Mesendoderm (in vitro differentiated cells): ENCODE results near the gene MEIKIN.
"Not testable (repeated sequence)": the region's sequence is repeated elsewhere in the genome, so short reads cannot be mapped to it uniquely, and the experiment has no call there.

Experiments used
- DNase-seq: peaks from one replicate; pipeline ENCODE4 v3.0.0; 2013
- H2AK5ac ChIP-seq: 2 replicates; pipeline ENCODE4 v1.6.1; 2013; ENCODE audit warnings: low read length, inconsistent platforms
- H2BK120ac ChIP-seq: 2 replicates; pipeline ENCODE4 v1.6.1; 2013; ENCODE audit warnings: low read depth, mild to moderate bottlenecking, low read length, moderate library complexity, mixed read lengths
- H2BK15ac ChIP-seq: replicated peaks from 2 replicates; pipeline ENCODE4 v1.6.1; 2013; ENCODE audit warnings: low read depth, mild to moderate bottlenecking, moderate library complexity
- H2BK5ac ChIP-seq: 2 replicates; pipeline ENCODE4 v1.6.1; 2013; ENCODE audit warnings: low read length, inconsistent platforms
- H3K18ac ChIP-seq: 2 replicates; pipeline ENCODE4 v1.6.1; 2013; ENCODE audit warnings: mild to moderate bottlenecking, low read length, mixed read lengths
- H3K23ac ChIP-seq: one replicate; pipeline ENCODE4 v1.6.1; 2013; ENCODE audit warnings: low read length
- H3K27ac ChIP-seq: 2 replicates; pipeline ENCODE4 v1.5.1; 2013; ENCODE audit warnings: low read depth, mild to moderate bottlenecking, inconsistent platforms, low read length, moderate library complexity
- H3K27me3 ChIP-seq: 2 replicates; pipeline ENCODE4 v1.6.1; 2013; ENCODE audit warnings: low read length, control low read depth, mild to moderate bottlenecking, inconsistent platforms; ENCODE audit not compliant: insufficient read depth, poor library complexity
- H3K36me3 ChIP-seq: 2 replicates; pipeline ENCODE4 v1.6.1; 2013; ENCODE audit warnings: low read length, inconsistent platforms; ENCODE audit not compliant: control insufficient read depth, insufficient read depth
- H3K4ac ChIP-seq: one replicate; pipeline ENCODE4 v1.6.1; 2013; ENCODE audit warnings: low read depth, mild to moderate bottlenecking, low read length, moderate library complexity
- H3K4me1 ChIP-seq: 2 replicates; pipeline ENCODE4 v1.6.1; 2013; ENCODE audit warnings: low read depth, low read length, inconsistent platforms; ENCODE audit not compliant: control insufficient read depth
- H3K4me2 ChIP-seq: 2 replicates; pipeline ENCODE4 v1.6.1; 2013; ENCODE audit warnings: low read length
- H3K4me3 ChIP-seq: 2 replicates; pipeline ENCODE4 v1.5.1; 2013; ENCODE audit warnings: mild to moderate bottlenecking, low read length
- H3K56ac ChIP-seq: one replicate; pipeline ENCODE4 v1.6.1; 2013; ENCODE audit warnings: low read length
- H3K79me1 ChIP-seq: 2 replicates; pipeline ENCODE4 v1.6.1; 2013; ENCODE audit warnings: low read length, inconsistent platforms
- H3K79me2 ChIP-seq: 2 replicates; pipeline ENCODE4 v1.6.1; 2013; ENCODE audit warnings: mild to moderate bottlenecking, low read length; ENCODE audit not compliant: control insufficient read depth, insufficient read depth
- H3K9ac ChIP-seq: 2 replicates; pipeline ENCODE4 v1.6.1; 2013; ENCODE audit warnings: low read length, inconsistent platforms
- H4K5ac ChIP-seq: one replicate; pipeline ENCODE4 v1.6.1; 2013; ENCODE audit warnings: low read length
- H4K8ac ChIP-seq: one replicate; pipeline ENCODE4 v1.6.1; 2013; ENCODE audit warnings: low read depth, mild to moderate bottlenecking, control low read depth, low read length, moderate library complexity
- WGBS: extraction: QIAGEN DNeasy Blood & Tissue Kit; methylation state at CpG from one replicate; pipeline ENCODE4 v1.1.7; 2013; ENCODE audit warnings: low lambda C conversion rate, missing lambda C conversion rate; ENCODE audit not compliant: insufficient coverage; ENCODE audit errors: extremely low coverage; 5-methylcytosine and 5-hydroxymethylcytosine counted together

MEIKIN gene

DNA sequence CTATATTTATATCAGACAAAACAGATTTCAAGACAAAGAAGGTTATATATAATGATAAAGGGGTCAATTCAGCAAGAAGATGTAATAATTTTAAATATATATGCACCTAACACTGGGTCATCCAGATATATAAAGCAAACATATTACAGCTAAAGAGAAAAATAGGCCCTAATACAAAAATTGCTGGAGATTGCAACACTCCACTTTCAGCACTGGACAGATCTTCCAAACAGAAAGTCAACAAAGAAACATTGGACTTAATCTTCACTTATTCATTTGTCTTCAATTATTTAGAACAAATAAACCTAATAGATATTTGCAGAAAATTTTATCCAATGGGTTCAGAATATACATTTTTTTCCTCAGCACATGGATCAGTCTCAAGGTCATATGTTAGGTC lies 45.8 kb downstream of the MEIKIN start:
- Histone ChIP-seq H3K27me3 (no peaks in the 10 kb centered on the region), H3K9ac (no peak overlapping the region), H3K4ac (no peak overlapping the region), H3K79me1 (no peaks in the 10 kb centered on the region), H3K79me2 (no peaks in the 10 kb centered on the region), H3K27ac (no peak overlapping the region), H2BK5ac (no peak overlapping the region), H3K4me2 (no peak overlapping the region), H3K4me1 (no peaks in the 10 kb centered on the region), H3K23ac (no peak overlapping the region), H4K8ac (no peak overlapping the region), H3K18ac (no peak overlapping the region), H3K56ac (no peak overlapping the region), H2BK120ac (no peak overlapping the region), H4K5ac (no peak overlapping the region), H2BK15ac (no peak overlapping the region), H3K4me3 (no peak overlapping the region), H2AK5ac (no peak overlapping the region), H3K36me3 (no peaks in the 10 kb centered on the region)
- DNase-seq: no peak

DNA sequence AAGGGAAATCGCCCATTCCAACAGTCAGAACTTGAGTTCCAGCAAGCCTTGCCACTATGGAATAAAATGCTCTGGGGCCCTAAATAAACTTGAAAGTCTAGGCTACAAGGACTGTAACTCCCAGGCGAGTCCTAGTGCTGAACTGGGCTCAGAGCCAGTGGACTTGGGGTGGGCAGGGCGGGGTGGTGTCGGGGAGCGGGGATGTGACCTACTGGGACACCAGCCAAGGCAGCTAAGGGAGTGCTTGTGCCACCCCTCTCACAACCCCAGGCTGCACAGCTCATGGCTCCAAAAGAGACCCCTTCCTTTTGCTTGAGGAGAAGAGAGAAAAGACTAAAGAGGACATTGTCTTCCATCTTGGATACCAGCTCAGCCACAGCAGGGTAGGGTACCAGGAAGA lies 61.5 kb downstream of the MEIKIN start:
- no peak overlapping the region for H3K4ac ChIP-seq
- H3K27me3 ChIP-seq: no peaks in the 10 kb centered on the region
- no peaks in the 10 kb centered on the region for H3K4me1 ChIP-seq
- H2AK5ac ChIP-seq: no peak overlapping the region
- no peak overlapping the region for H2BK5ac ChIP-seq
- DNase-seq: no peak
- H3K23ac ChIP-seq: no peak overlapping the region
- no peak overlapping the region for H4K5ac ChIP-seq
- H3K18ac ChIP-seq: no peak overlapping the region
- no peak overlapping the region for H2BK120ac ChIP-seq
- H3K4me3 ChIP-seq: no peak overlapping the region
- no peaks in the 10 kb centered on the region for H3K79me2 ChIP-seq
- no peak overlapping the region for H3K4me2 ChIP-seq
- H2BK15ac ChIP-seq: no peak overlapping the region
- no peaks in the 10 kb centered on the region for H3K36me3 ChIP-seq
- no peak overlapping the region for H3K27ac ChIP-seq
- no CpG with 5 or more reads among the region's 5 CpGs for WGBS
- H3K56ac ChIP-seq: no peak overlapping the region
- no peaks in the 10 kb centered on the region for H3K79me1 ChIP-seq
- H3K9ac ChIP-seq: no peak overlapping the region
- no peak overlapping the region for H4K8ac ChIP-seq

DNA sequence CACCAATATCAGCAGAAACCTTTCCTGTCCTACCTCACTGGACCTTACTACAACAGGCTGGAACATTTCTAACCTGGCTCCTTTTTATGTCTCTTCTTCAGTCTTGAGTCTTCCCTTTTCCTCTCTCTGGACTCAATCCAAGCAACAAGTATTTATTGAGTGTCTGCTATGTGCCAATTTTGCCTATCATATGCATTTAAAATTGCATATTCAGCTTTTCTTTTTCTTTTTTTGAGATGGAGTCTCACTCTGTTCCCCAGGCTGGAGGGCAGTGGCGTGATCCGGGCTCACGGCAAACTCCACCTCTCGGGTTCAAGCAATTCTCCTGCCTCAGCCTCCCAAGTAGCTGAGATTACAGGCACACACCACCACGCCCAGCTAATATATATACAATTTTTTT lies 65.8 kb downstream of the MEIKIN start:
- DNase-seq: no peak
- Histone ChIP-seq H4K5ac (no peak overlapping the region), H4K8ac (no peak overlapping the region), H3K4me2 (no peak overlapping the region), H2BK120ac (no peak overlapping the region), H2BK15ac (no peak overlapping the region), H3K4me1 (no peaks in the 10 kb centered on the region), H3K27me3 (no peaks in the 10 kb centered on the region), H3K4ac (no peak overlapping the region), H3K27ac (no peak overlapping the region), H3K79me2 (no peaks in the 10 kb centered on the region), H3K4me3 (no peak overlapping the region), H3K18ac (no peak overlapping the region), H3K79me1 (no peaks in the 10 kb centered on the region), H3K36me3 (no peaks in the 10 kb centered on the region), H3K9ac (no peak overlapping the region), H2AK5ac (no peak overlapping the region), H2BK5ac (no peak overlapping the region), H3K23ac (no peak overlapping the region), H3K56ac (no peak overlapping the region)
- no CpG with 5 or more reads among the region's 5 CpGs for WGBS

DNA sequence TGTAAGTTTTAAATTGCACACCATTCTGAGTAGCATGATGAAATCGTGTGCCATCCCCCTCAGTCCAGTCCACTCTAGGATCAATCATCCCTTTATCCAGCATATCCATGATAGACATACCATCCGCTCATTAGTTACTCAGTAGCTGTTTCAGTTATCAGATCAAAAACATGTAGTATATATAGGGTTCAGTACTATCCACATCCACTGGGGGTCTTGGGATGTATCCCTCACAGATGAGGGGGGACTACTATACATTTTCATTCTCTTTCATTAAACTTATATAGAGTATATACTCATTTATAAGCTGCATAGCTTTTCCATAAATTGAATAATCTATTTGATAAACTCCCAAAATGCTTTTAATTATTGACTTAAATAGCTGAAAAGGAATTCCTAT lies 67.6 kb downstream of the MEIKIN start:
- H3K27me3 ChIP-seq: no peaks in the 10 kb centered on the region
- H4K8ac ChIP-seq: no peak overlapping the region
- H3K4me1 ChIP-seq: no peaks in the 10 kb centered on the region
- no peak overlapping the region for H4K5ac ChIP-seq
- no peak for DNase-seq
- no peaks in the 10 kb centered on the region for H3K79me2 ChIP-seq
- H3K79me1 ChIP-seq: no peaks in the 10 kb centered on the region
- H3K27ac ChIP-seq: no peak overlapping the region
- no peak overlapping the region for H2BK15ac ChIP-seq
- H3K4ac ChIP-seq: no peak overlapping the region
- WGBS: no CpG with 5 or more reads among the region's 2 CpGs
- no peak overlapping the region for H3K23ac ChIP-seq
- H2BK120ac ChIP-seq: no peak overlapping the region
- no peak overlapping the region for H2BK5ac ChIP-seq
- H2AK5ac ChIP-seq: no peak overlapping the region
- no peak overlapping the region for H3K9ac ChIP-seq
- no peak overlapping the region for H3K4me2 ChIP-seq
- H3K36me3 ChIP-seq: no peaks in the 10 kb centered on the region
- no peak overlapping the region for H3K56ac ChIP-seq
- no peak overlapping the region for H3K18ac ChIP-seq
- no peak overlapping the region for H3K4me3 ChIP-seq

DNA sequence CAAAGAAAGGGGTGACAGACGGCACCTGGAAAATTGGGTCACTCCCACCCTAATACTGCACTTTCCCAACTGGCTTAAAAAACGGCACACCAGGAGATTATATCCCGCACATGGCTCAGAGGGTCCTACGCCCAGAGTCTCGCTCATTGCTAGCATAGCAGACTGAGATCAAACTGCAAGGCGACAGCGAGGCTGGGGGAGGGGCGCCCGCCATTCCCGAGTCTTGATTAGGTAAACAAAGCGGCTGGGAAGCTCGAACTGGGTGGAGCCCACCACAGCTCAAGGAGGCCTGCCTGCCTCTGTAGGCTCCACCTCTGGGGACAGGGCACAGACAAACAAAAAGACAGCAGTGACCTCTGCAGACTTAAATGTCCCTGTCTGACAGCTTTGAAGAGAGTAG lies 74.2 kb downstream of the MEIKIN start:
- H3K79me1 ChIP-seq, H3K4me3 ChIP-seq, H3K4me2 ChIP-seq, H2BK5ac ChIP-seq, H3K56ac ChIP-seq, H3K36me3 ChIP-seq, H3K9ac ChIP-seq, H3K4me1 ChIP-seq, H3K27ac ChIP-seq, H3K79me2 ChIP-seq, H3K27me3 ChIP-seq, H2AK5ac ChIP-seq, H3K4ac ChIP-seq, H2BK15ac ChIP-seq, H4K5ac ChIP-seq, DNase-seq, H4K8ac ChIP-seq, H3K23ac ChIP-seq, H3K18ac ChIP-seq, H2BK120ac ChIP-seq: not testable (repeated sequence)
- no CpG with 5 or more reads among the region's 12 CpGs for WGBS

DNA sequence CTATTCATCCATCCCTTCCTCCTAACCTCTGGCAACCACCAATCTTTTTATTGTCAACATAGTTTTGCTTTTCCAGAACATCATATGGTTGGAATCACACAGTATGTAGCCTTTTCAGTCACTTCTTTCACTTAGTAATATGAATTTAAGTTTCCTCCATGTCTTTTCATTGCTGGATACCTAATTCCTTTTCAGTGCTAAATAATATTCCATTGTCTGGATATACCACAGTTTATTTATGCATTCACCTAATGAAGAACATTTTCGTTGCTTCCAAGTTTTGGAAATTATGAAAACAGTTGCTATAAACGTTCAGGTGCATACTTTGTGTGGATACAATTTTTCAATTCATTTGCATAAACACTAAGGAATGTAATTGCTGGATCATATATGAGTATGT lies 77.9 kb downstream of the MEIKIN start:
- H3K56ac ChIP-seq: no peak overlapping the region
- no peak overlapping the region for H3K9ac ChIP-seq

More for the DNA sequence above, 77.9 kb downstream of the MEIKIN start:
- no peaks in the 10 kb centered on the region for H3K4me1 ChIP-seq
- no peak overlapping the region for H2BK15ac ChIP-seq
- no peak overlapping the region for H2AK5ac ChIP-seq
- H2BK5ac ChIP-seq: no peak overlapping the region
- H3K18ac ChIP-seq: no peak overlapping the region
- H3K27ac ChIP-seq: no peak overlapping the region
- H3K4me3 ChIP-seq: no peak overlapping the region
- no peak overlapping the region for H3K4me2 ChIP-seq
- no peaks in the 10 kb centered on the region for H3K79me2 ChIP-seq
- no peaks in the 10 kb centered on the region for H3K79me1 ChIP-seq
- WGBS: no CpG with 5 or more reads among the region's 2 CpGs
- H3K36me3 ChIP-seq: no peaks in the 10 kb centered on the region
- DNase-seq: no peak
- H3K27me3 ChIP-seq: no peaks in the 10 kb centered on the region
- H3K4ac ChIP-seq: no peak overlapping the region
- H2BK120ac ChIP-seq: no peak overlapping the region
- H3K23ac ChIP-seq: no peak overlapping the region
- no peak overlapping the region for H4K5ac ChIP-seq
- no peak overlapping the region for H4K8ac ChIP-seq
